HG02852 (cell line): ENCODE results near the gene CCN5.
"Not testable (repeated sequence)": the region's sequence is repeated elsewhere in the genome, so short reads cannot be mapped to it uniquely, and the experiment has no call there.

Experiments
- ATAC-seq: cut with Tn5 transposase; IDR thresholded peaks from one replicate; pipeline ENCODE4 v1.9.1; 2021; ENCODE audit warnings: mild to moderate bottlenecking, moderate library complexity; ENCODE audit not compliant: unreplicated experiment

The CCN5 gene

DNA sequence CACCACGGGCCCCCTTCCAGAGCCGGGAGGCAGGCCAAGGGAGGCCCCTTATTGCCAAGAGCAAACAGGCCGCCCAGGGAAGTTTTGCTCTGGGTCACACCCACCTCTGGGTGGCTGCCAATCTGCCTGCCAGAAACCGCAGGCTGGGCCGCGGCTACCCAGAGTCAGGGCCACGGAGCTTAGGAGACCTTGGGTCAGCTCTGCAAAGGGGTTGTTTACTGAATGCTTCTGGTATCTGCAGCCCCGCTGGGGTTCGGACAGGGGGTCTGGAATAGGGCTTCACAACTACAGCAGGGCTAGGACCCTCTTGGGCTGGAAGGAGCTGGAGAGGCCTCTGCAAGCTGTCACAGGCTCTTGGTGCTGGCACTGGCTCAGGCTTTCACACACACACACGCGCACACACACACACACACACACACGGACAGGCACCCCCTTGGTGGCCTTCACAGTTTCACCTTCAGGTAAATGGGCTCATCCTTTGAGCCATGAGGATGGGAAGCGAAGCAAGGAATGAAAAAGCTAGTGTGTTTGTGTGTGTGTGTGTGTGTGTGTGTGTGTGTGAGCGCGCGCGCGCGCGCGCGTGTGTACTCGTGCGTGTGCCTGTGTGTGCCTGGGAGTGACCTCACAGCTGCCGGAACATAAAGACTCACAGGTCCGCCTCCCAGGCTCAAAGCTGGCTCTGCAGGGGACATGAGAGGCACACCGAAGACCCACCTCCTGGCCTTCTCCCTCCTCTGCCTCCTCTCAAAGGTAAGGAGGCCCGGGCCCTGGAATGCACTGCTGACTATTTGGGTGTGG, at the start of gene CCN5:
TSS of gene CCN5 (plus strand) at position 669 of the 798 bp plus-strand sequence. CDS start at position 691, 22 bp downstream.
- no peak for ATAC-seq

GRCh38 chr20:44666066-44666465, 49.1 kb upstream of the CCN5 start:
- no peak for ATAC-seq

GRCh38 chr20:44670851-44671250, 44.3 kb upstream of the CCN5 start:
- not testable (repeated sequence) for ATAC-seq

GRCh38 chr20:44671541-44671940, 43.6 kb upstream of the CCN5 start:
- ATAC-seq: peak; percentile 52

GRCh38 chr20:44672318-44672902, 42.8 kb upstream of the CCN5 start:
- not testable (repeated sequence) for ATAC-seq

DNA sequence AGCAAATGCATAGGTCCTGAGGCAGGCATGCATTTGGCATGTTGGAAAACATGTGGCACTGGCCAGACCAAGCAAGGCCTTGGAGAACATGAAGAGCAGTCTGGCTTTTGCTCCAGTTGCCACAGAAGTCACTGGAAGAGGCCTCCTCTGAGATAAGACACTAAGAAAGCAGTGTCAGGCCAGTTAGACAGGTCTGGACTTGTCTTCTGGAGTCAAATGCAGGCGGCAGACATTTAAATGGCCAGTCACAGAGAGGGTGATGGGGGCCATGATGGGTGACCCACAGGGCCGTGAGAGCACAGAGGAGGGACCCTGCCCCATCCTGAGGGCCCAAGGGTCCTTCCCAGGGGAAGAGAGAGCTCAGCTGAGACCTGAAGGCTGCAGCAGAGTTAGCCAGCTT, 36.9 kb upstream of the CCN5 start:
- no peak for ATAC-seq

GRCh38 chr20:44678990-44679611, 36.1 kb upstream of the CCN5 start:
- no peak for ATAC-seq

GRCh38 chr20:44681796-44682566, 33.2 kb upstream of the CCN5 start:
- no peak for ATAC-seq

GRCh38 chr20:44683263-44684046, 31.7 kb upstream of the CCN5 start:
- ATAC-seq: no peak

DNA sequence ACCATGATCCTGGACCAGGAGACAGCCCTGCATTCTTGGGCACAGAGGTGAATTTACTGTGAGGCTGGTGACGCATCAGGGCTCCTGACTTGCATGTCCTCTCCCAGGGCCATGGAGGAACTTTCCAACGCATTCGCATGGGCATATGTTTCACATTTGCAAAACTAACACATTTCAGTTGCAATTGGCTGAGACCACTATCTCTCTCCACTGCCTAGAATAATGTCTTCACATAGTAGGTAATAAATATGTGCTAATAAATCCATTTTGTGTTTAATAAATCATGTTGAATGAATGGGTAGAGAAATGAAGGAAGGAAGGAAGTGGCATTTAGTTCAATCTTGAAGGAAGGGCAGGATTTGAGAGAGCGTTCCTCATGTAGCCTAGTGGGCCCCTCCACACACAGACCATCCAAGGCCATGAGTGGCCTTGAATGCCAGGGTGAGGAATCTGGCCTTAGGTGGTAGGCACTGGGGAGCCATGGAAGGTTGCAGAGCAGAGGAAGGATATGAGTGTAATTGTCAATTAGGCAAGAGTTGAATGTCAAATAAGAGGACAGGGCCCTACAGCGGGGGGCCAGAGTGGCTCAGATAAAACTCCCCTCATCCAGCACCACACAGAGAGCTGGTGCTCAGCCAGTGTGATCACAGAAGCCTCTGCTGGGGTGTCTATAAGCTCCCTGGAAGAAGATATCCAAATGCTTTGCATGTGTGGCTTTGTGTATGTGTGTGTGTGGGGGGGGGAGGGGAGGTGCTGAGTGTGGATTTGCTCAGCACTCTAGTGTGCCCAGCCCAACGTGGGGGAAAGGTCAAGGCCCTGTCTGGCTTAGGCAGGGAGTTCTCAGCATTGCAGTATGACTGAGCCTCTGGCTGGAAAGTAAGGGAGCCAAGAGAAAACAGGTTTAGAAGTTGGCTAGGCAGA, 30.9 kb upstream of the CCN5 start:
- no peak for ATAC-seq

DNA sequence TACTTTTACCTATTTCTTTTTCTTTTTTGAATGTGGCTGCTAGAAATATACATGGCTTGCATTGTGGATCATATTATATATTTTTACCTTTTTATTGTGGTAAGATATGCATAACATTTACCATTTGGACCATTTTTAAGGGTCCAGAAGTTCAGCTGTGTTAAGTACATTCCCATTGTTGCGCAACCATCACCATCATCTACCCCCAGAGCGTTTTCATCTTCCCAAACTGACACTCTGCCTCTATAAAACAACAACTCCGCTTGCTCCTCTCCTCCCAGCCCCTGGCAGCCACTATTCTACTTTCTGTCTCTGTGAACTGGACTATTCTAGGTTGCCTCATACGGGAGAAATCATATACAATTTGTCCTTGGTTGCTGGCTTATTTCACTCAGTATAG, 28.2 kb upstream of the CCN5 start:
- no peak for ATAC-seq

GRCh38 chr20:44688053-44688625, 27.0 kb upstream of the CCN5 start:
- ATAC-seq: no peak

GRCh38 chr20:44689809-44690208, 25.4 kb upstream of the CCN5 start:
- no peak for ATAC-seq

DNA sequence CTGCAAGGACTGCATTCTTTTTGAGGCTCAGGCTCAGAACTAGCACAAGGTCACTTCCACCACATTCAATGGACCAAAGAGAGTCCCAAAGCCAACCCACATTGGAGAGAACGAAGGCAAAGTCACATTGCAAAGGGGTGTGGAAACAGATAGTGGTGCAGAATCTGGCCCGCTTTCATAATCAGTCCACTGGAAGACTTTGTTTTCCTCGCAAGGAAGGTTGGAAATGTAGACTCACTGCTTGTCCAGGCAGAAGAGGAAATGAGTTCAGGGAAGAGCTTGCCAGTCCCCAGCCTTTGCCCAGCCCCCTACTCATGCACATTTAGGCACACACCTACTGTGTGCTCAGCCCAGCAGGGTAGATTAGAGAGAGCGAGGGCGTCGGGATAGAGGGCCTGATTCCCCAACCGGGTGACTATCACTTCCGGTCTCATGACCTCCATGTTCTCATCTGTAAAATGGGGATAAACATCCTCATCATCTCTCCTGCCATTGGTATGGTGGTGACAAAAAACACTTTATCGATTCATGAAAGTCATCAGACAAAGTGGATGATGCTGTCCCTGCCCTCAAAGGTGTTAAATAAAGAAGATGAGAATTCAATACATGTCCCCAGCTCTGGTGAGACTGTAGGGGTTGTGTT, 24.3 kb upstream of the CCN5 start:
- no peak for ATAC-seq

- ATAC-seq: no peak
These were observed 23.4 kb upstream of the CCN5 start for GRCh38 chr20:44691424-44692423.

GRCh38 chr20:44692932-44693480, 22.2 kb upstream of the CCN5 start:
- no peak for ATAC-seq

GRCh38 chr20:44693627-44694026, 21.5 kb upstream of the CCN5 start:
- no peak for ATAC-seq
